Stimulated activated naive CD4-positive, alpha-beta T cell treated with Interleukin-2 at 50 U/mL for 16 hours (primary cell): ENCODE measurements around the gene RETN.

Experiments used
- DNase-seq: peaks from one replicate; lab custom pipeline; 2025; lab: John Stamatoyannopoulos, UW

RETN gene

GRCh38 chr19:7685546-7686445 lies 16.9 kb downstream of the RETN start:
- DNase-seq = no peak

- no peak for DNase-seq
These were observed 18.3 kb downstream of the RETN start for GRCh38 chr19:7687177-7687576.

DNA sequence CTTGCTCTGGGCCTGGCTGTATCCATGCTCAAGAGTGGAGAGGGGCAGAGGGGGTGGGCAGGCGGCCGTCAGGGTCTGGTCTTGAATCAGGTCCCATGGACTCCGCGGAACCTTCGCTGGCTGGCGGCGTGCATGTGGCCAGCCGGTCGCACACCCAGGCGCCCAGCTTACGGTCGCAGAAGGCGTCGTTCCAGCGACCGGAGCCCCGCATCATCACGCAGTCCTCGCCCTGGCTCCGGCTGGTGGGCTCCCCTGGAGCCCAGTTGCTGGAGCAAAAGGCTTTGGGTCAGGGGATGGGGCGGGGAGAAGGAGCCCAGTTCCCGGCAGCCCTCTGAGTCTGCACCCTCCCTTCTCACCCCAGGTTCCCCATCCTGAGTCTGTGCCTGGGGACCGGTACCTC lies 20.3 kb downstream of the RETN start:
- DNase-seq = no peak

- no peak for DNase-seq
These were observed 22.0 kb downstream of the RETN start for GRCh38 chr19:7690779-7691258.

- DNase-seq = no peak
These were observed 22.6 kb downstream of the RETN start for GRCh38 chr19:7691497-7691896.

- DNase-seq = peak; percentile 15
These were observed 23.7 kb downstream of the RETN start for GRCh38 chr19:7692417-7693088.

DNA sequence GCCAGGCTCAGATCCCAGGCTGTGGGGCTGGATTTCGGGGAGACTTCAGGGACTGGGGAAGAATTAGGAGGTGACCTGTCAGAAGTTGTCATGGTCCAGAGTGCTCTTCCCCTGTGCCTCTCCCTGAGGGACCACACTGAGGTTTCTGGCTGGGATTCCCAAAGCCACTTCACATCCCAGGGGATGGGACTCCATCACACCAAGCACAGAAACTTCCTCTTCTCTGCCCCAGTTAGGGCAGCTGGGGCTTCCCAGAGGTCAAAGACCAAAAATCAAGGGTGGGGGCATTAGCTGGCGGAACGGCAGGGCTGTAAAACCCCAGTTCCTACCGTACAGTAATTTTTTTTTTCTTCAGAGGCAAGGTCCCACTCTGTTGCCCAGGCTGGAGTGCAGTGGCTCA lies 25.6 kb downstream of the RETN start:
- DNase-seq = no peak

DNA sequence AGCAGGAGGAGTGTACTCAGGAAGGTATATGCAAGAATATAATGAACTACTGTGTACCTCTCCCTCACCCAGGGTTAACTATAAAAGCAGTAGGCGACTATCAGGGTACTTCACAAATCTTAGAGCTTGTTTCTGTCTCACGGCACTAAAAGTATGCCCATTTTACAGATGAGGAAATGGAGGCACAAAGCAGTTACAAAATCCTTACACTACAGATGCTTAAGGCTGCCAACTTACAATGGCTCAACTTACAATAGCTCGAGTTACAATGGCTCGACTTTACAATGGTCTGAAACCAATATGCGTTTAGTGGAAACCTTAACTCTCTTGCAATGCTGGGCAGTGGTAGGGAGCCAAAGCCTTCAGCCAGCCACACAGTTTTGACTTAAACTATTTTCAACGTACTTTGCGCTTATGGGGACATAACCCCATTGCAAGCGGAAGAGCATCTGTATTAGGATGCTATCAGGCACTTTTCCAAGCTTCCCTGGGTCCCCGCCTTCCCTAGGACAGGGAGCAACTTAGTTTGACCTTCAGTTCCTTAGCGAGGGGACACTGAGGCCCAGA lies 29.0 kb downstream of the RETN start:
- no peak for DNase-seq

DNA sequence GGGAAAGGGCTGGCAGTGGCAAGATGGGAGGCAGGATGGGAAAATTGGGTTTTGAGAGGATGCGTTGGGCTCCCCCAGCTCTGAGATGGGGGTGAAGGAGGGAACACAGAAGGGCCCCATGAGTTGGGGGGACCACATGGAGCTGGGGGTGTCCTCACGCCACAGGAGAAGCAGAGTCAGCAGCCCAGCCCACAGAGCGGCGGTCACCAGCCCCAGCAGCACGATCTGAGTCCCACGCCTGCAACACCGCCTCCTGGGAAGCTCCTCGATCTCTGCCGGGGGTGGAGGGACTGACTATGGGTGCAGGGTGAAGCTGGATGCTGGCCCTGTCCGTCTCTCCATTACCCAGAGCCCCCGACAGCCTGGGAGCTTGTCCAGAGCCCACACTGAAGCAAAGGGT lies 29.7 kb downstream of the RETN start:
- no peak for DNase-seq

- no peak for DNase-seq
These were observed 30.2 kb downstream of the RETN start for GRCh38 chr19:7699003-7699402.

- DNase-seq = no peak
These were observed 30.9 kb downstream of the RETN start for GRCh38 chr19:7699417-7700401.

GRCh38 chr19:7701049-7701653 lies 32.3 kb downstream of the RETN start:
- no peak for DNase-seq

DNA sequence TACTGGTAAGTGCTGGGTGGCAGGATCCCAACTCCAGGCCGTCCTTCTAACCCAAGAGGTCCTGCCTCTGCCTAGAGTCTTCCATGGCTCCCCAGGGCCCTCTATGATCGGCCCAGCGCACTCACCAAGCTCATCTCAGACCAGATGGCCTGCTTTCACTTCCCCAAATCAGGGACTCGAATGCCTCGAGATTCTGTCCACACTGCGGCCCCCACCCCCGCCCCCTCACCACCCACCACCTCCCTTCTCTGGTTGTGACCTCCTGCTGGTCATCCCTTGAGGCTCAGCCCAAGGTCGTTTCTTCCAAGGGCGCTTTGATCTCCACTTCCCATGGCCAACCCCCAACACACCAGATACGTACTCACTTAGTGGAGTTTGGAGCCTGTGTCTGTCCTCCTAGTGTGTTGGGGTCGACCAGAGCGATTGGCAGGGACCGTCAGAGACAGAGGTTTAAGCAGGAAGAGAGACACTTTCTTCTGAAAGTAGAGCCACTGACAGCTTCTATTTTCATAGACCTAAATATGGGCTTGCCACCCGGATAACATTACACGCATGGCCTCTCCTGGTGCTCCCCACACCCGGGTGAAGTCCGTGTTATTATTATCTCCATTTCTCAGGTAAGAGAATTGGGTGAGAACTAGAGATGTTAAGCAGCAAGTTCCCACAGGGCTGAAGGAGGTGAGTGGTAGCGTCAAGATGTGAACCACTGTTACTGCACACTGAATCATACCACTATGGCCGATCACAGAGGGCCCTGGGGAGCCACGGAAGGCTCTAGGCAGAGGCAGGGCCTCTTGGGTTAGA lies 33.0 kb downstream of the RETN start, which contains the start of gene FCER2:
TSS of gene FCER2 (minus strand) at position 478 of the 804 bp plus-strand sequence. CDS start 2,371 bp downstream, outside the sequence.
- no peak for DNase-seq

DNA sequence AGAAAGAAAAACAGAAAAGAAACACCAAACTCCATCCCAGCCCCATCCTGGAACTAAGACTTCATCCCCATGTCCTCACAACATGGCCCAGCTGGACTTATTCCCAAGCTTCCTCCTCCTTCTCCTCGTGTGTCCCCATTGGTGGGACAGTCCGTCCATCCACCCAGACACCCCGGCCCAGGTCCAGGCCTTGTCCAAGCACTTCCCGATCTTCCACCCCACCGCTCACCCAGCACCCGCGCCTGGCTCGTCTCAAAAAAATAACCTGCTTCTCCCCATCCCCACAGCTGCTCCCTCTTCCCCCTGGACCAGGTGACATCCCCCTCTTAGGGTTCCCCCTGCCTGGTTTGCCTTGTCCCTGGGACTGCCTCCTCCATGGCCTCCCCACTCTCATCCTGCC lies 34.5 kb downstream of the RETN start:
- DNase-seq = no peak

GRCh38 chr19:7704280-7705060 lies 35.6 kb downstream of the RETN start:
- no peak for DNase-seq

DNA sequence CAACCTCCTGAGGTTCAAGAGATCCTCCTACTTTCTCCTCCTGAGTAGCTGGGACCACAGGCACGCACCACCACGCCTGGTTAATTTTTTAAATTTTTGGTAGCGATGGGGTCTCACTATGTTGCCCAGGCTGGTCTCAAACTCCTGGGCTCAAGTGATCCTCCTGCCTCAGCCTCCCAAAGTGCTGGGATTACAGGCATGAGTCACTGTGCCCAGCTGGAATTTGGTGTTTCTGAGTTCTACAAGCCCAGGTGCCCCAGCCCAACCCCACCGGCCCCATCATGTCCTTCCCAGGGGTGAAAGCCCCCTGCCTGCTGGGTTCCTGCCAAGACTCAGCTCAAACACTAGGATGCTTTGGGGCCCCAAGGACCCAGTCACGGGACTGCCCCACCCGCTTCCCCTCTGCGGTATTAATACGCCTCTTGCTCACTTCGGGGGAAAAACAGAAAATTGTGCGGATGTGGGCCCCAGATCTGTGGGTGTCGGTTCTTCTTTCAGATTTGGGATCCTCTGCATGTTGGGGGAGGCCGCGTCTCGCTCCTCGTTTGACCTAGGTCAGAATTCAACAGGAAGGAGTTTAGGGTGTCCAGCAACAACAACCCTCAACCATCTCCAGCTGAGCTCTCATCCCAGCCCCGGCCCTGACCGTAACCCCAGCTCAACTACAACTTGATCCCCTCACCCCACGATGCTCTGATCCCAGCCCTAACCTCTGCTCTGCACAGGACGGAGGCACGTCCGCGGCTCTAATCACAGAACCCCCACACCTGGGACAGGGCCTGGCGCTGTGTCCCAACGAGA lies 36.7 kb downstream of the RETN start:
- DNase-seq = peak; percentile 79

DNA sequence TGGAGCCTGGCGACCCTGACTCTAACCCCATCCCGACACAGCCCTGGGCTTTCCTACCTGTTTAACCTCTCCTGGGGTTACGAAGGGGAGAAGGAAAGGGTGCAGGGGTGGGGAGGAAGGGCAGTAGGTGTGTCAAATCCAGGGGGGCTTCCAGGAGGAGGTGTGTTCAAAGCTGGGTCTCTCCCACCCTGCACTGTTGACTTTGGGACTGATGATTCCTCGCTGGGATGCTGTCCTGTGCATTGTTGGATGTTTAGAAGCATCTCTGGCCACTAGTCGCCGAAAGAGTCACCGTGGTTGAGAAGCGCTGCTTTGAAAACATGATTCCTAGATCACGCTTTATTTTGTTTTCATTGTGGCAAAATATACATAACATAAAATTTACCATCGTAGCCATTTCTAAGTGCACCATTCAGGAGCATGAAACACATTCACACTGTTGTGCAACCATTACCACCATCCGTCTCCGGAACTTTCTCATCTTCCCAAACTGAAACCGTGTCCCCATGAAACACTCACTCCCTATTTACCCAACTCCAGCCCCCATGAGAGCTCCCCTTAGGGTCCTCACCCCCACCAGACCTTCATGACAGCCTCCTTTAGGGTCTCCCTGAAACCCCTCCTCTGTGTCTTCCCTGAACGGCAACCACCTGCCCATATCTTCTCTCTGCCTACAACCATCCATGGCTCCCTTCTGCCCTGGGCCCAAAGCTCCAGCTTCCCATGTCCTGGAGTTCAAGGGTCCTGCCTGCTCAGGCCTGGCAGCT lies 37.5 kb downstream of the RETN start:
- no peak for DNase-seq

GRCh38 chr19:7706955-7707456 lies 38.2 kb downstream of the RETN start:
- DNase-seq = no peak
